Lower leg skin (tissue), 3 donors: ENCODE data around the gene EEF1G.

Source experiments
- POLR2A ChIP-seq, 2 donors: fragments of 450-650 bp; IDR thresholded peaks; one replicate each; pipeline ENCODE4 v1.6.1; 2016 to 2017; ENCODE audit warnings: antibody characterized with exemption in 2 of 2, mild to moderate bottlenecking in 1 of 2, moderate library complexity in 1 of 2
- TF ChIP-seq, protein P1 (sequence below), 3 donors: fragments of 450-650 bp; IDR thresholded peaks; one replicate each; pipeline ENCODE4 v1.5.1; 2016; ENCODE audit warnings: antibody characterized with exemption in 3 of 3, mild to moderate bottlenecking in 3 of 3, moderate library complexity in 2 of 3

DNA sequence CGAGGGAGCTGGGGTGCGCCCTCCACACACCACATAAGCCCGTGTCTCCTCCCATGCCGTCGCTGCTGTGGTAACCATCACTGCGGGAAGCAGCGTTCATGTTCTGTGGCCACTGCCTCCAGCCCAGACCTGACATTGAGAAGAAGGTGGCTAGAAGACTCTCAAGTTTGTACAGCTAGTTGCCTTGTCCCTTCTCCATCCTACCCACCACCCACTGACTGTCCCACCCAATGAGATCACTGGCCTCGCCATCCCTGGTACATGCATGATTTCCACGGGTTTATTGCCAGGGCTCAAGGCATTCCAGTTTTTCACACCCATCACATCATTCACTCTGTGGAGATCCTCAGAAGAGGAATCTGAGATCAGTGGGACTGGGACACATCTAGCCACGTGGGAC, 60.1 kb downstream of the EEF1G start:
- TF ChIP-seq, protein P1, sequence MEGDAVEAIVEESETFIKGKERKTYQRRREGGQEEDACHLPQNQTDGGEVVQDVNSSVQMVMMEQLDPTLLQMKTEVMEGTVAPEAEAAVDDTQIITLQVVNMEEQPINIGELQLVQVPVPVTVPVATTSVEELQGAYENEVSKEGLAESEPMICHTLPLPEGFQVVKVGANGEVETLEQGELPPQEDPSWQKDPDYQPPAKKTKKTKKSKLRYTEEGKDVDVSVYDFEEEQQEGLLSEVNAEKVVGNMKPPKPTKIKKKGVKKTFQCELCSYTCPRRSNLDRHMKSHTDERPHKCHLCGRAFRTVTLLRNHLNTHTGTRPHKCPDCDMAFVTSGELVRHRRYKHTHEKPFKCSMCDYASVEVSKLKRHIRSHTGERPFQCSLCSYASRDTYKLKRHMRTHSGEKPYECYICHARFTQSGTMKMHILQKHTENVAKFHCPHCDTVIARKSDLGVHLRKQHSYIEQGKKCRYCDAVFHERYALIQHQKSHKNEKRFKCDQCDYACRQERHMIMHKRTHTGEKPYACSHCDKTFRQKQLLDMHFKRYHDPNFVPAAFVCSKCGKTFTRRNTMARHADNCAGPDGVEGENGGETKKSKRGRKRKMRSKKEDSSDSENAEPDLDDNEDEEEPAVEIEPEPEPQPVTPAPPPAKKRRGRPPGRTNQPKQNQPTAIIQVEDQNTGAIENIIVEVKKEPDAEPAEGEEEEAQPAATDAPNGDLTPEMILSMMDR (IDR thresholded peaks at IDR 0.05), result no peak
- TF ChIP-seq POLR2A (IDR thresholded peaks at IDR 0.05), result no peak
